ENCODE results near the gene SNX25.

DNA sequence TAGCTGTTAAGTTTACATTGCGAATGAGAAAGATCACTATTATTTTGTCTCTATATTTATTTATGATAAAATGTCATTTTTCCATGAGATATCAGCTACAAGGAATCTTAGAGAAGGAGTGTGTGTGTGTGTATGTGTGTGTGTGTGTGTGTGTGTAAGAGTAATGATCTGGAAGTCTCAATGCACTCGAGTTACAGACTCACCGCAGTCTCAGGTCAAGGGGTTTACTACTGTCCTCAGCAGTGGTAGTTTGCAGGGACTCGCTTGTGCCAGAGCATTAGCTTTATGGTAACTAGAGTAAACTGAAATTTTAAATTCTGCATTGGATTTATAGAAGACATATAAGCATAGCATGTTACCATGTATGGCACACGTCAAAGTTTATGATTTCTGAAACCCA lies 155.5 kb downstream of the SNX25 start:
- no peak for TF ChIP-seq EZH2 (IDR thresholded peaks at IDR 0.05; ENCODE audit: low read length)
- TF ChIP-seq, protein P1, sequence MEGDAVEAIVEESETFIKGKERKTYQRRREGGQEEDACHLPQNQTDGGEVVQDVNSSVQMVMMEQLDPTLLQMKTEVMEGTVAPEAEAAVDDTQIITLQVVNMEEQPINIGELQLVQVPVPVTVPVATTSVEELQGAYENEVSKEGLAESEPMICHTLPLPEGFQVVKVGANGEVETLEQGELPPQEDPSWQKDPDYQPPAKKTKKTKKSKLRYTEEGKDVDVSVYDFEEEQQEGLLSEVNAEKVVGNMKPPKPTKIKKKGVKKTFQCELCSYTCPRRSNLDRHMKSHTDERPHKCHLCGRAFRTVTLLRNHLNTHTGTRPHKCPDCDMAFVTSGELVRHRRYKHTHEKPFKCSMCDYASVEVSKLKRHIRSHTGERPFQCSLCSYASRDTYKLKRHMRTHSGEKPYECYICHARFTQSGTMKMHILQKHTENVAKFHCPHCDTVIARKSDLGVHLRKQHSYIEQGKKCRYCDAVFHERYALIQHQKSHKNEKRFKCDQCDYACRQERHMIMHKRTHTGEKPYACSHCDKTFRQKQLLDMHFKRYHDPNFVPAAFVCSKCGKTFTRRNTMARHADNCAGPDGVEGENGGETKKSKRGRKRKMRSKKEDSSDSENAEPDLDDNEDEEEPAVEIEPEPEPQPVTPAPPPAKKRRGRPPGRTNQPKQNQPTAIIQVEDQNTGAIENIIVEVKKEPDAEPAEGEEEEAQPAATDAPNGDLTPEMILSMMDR (optimal IDR thresholded peaks at IDR 0.05 in 1 of 3, IDR thresholded peaks at IDR 0.05 in 1 of 3, conservative IDR thresholded peaks at IDR 0.05 in 1 of 3; ENCODE audit: extremely low read depth in 1 of 3, insufficient read depth in 2 of 3, low read length in 3 of 3): no peak
